ACHN (cell line): Measurements from ENCODE around the gene SCTR.
A peak's percentile ranks its signal among the peaks of the same experiment; 100 is the strongest.

Source experiments
- DNase-seq: peaks from one replicate; pipeline ENCODE4 v3.0.0-alpha.2; 2015
- in situ Hi-C: cut with HindIII; loops from 2 replicates; pipeline ENCODE4 v1.10.0; 2017; ENCODE audit warnings: low sequenced_read_pairs, low pct_ligation_motif_present, low pct_unique_long_range_greater_than_20kb

Gene SCTR

DNA sequence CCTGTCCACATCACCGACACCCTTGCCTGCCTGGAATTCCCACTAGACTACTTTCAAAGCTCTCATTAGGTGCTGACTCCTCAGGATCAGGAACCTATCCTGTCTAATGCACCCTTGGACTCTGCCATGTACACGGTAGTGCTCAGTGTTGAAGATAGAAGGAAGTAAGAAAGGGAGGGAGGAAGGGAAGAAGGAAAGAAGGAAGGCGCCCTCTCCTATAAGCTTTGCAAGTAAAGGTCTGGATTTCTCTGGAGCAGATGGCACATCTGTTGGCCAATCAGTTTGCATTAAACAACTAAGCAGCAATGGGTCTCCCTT, 45.3 kb downstream of the SCTR start:
- no peak for DNase-seq
- in situ Hi-C loops = no loop called here

DNA sequence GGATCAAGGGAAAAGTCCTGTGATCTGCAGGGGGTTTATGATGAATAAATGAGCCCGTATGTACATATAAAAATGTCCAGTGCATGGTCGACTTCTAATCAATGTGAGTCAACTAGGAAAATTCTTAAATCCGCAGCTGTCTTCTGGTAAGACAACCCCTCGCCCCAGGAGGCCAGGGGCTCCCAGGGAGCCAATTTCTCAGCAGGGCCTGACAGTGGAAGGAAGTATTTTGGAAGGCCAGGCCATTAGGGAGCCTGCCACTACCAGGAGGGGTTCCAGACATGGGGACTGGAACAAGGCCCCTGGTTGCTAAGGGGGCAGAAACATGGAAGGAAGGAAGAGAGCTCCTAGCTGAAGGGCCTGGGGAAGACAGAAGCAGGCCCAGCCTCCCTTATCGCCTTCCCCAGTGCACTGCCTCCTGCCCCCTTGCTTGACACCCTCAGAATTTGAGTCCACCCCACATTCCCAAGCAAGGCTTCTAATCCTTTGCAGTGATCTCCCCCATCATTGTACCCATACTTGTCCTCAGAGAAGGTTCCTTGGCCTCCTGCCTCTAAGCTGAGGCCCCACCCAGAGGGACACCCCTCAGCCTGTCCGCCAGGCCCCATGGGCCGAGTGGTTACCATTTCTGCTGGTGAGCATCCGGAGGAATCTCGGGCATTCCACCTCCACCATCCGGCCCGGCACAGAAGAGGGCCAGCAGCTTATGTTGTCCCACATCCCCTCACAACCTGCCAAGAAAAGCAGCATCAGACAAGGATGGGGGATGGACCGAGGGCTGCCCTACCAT, 45.9 kb downstream of the SCTR start:
- DNase-seq = no peak
- in situ Hi-C loops = no loop called here

DNA sequence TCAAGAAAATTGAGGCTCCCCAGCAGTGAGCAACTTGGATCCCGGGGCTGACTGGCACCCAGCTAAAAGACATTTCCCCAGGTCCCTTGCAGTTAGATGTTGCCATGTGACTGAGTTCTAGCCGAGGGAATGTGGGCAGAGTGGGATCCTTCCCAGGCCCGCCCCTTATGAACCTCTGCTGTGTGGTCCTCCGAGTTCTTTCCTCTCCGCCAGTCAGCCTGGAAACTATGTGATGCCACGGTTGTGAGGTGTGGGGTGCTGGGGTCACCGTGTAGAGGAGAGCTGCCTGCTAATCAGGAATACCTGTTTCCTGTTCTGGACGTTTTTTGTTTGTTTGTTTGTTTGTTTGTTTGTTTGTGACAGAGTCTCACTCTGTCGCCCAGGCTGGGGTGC, 47.2 kb downstream of the SCTR start:
- no peak for DNase-seq
- in situ Hi-C loops = no loop called here

DNA sequence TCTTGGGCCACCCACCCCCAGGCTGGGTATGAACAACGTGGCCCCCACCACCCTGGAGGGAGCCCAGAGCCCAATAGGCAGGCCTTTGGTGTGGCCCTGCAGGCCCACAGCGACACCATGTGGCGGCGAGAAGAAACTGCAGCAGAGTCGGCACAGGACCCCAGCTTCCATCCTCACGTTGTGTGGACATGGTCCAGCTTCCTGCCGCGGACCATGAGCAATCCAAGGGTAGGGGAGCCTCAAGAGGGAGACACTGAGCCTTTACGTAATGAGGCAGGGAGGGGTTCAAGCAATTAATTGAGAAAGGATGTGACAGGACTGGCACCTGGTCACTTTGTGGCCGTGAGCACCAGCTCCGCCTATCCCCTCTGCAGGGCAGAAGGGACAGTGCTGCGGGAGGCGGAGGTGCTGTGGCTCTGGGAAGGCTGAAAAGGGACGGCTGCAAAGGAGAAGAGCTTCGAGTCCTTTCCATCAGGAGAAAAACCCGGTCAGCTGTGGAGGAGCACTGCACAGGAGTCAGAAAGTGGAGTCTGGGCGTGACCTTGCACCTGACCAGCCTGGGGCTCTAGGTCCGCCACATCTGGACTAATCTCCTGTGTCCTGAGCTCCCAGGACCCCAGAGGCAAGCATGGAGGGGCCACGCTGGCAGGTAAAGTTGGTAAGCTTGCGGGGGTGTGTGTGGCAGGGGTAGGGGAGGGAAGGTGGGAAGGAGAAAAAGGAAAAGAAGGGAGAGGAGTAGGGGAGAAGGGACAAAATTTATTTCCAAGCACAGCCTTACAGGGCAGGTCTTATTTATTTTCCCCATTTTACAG, 47.8 kb downstream of the SCTR start:
- in situ Hi-C loops = no loop called here
- DNase-seq = peak; percentile 86

DNA sequence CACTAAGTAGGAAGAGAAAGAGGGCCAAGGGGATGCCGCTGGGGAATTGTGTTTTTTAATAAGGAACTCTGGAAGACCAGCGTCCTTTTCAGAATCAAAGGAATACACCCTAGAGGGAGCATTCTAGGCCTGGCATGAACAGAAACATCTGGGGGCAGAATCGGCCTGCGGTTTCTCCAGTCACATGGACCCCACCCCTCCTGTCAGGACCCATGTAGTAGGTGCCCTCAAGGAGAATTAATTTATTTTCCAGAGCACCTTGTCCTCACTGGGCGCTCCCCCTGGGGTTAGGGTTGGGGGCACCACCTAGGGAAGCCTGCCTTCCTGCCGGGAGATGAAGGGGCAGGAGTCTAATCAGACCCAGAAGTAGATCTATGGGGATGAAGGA, 48.4 kb downstream of the SCTR start:
- in situ Hi-C loops = no loop called here
- no peak for DNase-seq

DNA sequence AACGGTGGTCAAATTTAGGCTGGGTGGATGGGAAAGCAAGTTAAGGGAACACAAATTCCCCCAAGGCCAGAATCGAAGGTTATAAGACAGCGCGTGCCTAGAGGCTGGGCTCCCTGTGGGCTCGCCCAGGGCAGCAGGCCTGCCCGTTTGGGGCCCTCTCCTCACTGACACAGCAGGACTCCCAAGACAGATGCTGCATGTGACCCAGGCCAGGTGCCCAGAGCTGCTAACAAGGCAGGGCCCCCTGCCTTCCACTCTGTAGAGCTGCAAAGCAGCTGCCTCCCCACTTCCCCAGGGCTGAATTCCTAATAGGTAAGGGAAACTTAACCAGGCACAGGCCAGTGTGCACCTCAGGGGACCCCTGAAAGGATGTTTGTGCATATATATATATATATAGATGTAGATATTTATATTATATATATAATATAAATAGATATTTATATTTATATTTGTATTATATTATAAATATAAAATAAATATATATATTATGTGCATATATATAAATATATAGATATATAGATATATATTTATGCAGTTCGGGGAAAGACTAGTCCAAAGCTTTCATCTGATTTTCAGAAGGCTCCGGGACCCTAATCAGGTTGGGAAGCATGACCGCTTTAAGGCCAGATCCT, 48.9 kb downstream of the SCTR start:
- in situ Hi-C loops = no loop called here

DNA sequence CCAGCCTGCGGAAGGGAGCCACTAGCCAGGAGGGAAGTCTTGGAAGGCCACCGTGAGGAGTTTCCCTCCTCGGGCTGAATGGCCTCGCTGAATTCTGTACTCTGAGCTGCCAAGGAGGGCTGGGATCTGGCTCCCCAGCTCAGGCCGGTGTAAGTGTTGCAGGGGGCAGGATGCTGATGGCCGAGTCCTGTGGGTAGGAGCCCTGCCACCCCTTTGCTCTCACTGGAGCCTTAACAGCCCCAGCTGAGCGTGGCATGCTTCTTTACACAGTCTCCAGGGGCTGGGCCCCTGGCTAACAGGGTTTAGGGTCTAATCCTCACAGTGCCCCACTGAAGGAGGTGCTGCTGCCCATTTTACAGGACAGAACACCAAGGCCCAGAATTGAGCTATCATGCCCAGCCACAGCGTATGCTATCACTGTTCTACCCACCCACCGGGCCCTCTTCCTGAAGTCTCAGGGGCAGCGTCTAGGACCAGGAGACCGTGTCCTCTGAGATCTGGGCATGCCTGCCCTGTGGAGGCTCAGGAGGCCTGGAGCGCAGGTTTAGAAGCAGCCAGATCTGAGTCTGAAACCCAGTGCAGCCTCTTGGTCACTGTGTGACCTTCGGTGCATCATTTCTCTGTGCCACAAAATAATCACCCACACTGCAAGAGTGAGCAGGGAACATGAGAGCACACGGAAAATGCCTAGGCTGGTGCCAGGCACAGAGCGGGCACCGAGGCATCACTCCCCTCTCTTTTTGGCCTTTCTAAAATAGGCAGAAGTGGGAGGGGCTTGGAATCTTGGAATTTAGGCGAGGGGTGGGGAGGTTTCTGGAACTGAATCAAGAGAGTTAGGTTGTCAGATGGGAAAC, 49.7 kb downstream of the SCTR start:
- DNase-seq = no peak
- in situ Hi-C loops = no loop called here

More for the DNA sequence above, 48.9 kb downstream of the SCTR start:
- DNase-seq = no peak

DNA sequence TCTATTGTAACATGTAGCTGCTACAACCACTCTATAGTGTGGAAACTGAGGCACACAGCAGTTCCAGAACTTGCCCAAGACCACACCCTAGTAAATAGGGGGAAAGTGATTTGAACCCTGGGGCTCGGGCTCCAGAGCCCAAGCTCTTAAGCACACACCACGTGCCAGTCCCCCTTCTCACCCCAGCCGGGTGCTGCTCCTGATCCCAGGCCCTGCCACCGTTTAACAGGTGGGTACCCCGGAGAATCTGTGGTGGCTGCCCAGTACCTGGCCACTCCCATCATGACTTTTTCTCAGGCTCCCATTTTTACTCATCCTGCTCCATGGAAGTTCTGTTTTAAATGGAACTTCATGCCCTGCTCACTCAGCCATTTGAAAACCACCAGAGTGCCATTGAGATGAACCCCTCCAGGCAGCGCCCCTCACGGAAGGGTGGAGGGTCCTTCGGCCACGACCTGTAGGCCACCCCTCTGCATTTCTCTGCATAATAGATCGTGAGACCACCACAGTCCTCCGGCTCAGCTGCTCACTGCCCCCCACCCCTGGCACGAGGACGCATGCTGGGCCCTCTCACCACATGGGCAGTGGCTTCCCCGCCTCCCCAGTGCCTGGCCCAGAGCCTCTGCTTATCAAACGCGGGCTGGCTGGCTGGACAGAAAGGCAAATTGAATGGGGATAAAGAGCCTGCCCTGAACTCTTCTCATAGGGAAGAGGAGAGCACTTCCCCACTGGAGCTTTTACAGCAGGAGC, 50.5 kb downstream of the SCTR start:
- in situ Hi-C loops = no loop called here
- no peak for DNase-seq

DNA sequence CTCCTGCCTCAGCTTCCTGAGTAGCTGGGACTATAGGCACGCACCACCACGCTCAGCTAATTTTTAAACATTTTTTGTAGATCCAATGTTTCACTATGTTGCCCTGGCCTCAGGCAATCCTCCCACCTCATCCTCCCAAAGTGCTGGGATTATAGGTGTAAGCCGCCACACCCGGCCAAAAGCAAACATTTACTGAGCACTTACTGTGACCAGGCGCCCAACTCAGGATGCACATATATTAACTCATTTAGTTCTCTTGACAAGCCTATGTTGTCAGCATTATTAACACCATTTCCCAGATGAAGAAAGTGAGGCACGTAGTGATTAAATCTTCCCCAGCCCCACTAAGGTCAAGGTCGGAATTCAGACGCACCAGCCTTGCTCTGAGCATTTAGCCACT, 51.5 kb downstream of the SCTR start:
- no peak for DNase-seq
- in situ Hi-C loops = no loop called here

DNA sequence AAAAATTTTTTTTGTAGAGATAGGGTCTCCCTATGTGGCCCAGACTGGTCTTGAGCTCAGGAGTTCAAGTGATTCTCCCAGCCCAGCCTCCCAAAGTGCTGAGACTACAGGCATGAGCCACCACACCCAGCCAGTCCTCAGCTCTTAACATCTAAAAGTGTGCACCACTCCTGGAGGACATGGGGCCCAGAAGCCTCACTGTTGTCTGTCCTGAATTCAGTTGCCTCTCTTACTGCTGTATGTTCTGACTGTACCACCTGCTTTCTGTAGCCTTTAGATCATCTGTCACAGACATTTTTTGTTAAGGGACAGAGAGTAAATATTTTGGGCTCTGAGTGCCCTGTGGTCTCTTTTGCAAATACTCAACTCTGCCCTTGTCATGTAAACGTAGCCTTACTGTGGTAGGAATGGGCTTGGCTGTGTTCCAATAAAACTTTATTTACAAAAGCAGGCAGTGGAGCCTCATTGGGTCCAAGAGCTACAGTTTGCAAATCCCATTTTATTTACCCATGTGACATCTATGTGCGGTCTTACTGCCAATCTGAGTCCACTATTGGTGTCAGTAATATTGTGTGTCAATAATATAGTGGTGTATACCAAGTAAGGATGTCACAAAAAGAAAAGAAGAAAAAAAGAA, 54.5 kb downstream of the SCTR start:
- no peak for DNase-seq
- in situ Hi-C loops = no loop called here

DNA sequence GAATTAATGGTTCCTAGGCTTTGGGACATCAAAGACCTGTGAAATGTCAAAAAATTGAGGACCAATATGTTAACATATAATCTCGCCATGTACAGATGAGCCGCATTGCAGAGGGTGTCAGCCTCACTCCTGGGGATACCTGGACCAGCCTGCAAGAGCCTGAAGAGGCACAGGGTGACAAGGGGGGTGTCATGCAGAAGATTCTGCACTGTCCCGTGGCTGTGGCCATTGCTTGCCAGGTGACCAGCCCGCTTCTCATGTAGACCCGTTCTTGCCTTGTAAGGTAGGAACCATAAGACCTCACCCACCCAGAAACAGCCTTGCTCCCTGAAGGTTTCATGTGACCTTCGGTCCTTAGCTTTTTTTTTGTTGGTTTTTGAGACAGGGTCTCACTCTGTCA, 55.2 kb downstream of the SCTR start:
- in situ Hi-C loops = no loop called here
- no peak for DNase-seq

DNA sequence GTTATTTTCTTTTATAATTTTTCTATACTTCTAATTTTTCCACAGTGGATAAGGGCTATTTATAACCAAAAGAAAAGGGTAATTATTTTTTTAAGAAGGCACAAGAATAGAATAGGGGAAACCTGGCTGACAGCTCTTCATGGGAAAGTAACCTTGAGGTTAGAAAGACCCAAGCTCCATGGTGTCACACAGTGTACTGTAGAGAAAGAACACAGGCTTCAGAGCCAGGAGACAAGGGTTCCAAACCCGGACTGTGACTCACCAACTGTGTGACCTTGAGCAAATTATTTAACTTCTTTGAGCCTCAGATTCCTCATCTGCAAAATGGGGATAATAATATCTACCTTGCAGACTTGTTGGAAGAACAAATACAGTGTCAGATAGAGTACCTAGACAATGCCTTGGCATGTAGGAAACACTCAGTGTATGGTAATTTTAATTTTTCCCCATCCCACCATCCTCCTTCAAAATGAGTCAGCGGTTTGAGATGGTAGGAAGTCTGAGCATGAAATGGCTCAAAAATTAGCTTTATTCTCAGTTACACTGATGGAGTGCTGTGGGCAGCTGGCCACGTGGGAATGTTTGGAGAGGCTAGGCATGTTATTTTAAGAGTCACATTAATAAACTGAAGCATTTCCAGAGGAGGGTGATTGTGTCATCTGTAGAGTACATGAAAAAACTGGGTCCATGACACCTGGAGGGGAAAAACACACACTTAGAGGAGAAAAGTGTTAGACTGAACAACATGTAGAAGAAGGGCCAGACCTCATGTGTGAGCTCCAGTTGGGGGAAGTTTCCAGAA, 55.9 kb downstream of the SCTR start:
- DNase-seq = no peak
- in situ Hi-C loops = no loop called here

DNA sequence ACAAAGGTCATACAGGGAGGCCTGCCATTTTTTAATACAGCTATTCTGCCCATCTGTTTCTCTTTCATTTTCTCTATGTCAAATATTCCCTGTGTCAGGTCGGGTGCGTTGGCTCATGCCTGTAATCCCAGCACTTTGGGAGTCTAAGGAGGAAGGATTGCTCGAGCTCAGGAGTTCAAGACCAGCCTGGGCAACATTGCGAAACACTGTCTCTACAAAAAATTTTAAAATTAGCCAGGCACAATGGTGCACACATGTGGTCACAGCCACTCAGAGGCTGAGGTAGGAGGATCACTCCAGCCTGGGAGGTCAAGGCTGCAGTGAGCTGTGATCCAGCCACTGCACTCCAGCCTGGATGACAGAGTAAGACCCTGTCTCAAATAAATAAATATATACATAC, 57.9 kb downstream of the SCTR start:
- in situ Hi-C loops = no loop called here
- no peak for DNase-seq

DNA sequence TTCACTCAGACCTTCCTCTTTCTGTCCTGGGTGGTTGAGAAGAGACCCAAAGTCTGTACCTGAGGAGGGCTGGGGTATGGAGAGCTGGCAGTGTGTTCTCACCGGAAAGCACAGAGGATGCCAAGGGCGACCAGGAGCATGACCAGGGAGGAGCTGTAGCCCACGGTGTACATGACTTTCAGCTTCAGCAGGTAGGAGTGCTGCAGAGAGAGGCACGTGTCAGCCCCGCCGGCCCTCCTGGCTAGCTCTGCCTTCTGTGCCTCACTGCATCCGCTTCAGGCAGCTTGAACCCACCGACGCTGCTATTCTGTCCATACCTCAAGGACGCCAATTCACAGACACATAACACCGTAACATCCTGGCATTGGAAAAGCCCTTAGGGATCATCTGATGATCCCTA, 58.6 kb downstream of the SCTR start:
- DNase-seq = no peak
- in situ Hi-C loops = no loop called here

DNA sequence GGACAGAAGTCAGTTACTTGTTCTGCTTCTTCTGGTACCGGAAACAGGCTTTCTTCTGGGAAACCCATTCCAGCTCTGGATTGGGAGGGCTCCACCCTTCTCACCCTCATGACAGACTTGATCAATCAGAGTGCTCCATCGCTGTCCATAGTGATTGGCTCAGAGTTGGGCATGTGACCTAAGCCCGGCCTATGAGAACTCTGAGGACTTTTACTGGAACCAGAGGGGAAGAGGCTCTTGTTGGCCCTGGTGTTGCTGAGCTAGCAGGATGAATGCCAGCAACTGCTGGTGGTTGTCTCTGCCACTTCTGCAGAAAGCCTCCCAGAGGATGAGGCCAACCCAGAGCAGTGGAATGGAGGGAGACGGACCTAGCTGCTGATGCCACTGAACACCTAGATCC, 59.3 kb downstream of the SCTR start:
- no peak for DNase-seq
- in situ Hi-C loops = no loop called here

DNA sequence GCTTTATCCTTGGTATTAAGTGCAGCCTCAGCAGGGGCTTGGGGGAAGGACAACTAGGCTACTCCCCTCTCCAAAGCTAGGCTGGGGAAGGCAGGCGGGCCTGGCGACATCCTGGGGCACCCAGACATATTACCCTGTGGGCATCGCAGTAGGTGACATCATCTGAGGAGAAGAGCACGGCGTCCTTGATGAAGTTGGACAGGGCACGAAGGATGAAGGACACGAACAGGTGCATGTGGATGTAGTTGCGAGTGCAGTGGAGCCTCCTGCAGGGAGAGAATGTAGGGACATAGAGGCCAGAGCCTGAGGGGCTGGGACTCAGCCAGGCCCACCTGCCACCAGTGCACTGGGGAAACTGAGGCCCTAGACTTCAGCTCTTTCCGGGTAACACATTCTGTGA, 60.3 kb downstream of the SCTR start:
- in situ Hi-C loops = no loop called here
- no peak for DNase-seq

DNA sequence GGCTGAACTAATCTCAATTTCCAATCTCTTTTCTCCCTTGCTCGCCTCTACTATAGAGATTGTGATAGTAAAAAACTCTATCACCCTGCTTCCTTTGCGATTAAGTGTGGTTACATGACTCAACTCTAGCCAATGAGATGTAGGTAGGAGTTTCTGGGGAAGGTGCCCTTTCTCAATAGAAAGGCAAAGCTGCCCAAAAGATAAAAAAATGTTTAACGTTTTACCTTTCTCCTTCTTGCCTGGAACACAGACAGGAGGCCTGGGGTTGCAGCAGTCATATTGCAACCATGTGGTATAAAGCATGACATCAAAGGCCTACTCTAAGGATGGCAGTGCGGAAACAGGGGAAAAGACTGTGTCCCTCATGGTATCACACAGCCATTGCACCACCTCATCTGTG, 61.1 kb downstream of the SCTR start:
- in situ Hi-C loops = no loop called here
- no peak for DNase-seq
